Measurements from ENCODE around the gene GPI.

Gene GPI

DNA sequence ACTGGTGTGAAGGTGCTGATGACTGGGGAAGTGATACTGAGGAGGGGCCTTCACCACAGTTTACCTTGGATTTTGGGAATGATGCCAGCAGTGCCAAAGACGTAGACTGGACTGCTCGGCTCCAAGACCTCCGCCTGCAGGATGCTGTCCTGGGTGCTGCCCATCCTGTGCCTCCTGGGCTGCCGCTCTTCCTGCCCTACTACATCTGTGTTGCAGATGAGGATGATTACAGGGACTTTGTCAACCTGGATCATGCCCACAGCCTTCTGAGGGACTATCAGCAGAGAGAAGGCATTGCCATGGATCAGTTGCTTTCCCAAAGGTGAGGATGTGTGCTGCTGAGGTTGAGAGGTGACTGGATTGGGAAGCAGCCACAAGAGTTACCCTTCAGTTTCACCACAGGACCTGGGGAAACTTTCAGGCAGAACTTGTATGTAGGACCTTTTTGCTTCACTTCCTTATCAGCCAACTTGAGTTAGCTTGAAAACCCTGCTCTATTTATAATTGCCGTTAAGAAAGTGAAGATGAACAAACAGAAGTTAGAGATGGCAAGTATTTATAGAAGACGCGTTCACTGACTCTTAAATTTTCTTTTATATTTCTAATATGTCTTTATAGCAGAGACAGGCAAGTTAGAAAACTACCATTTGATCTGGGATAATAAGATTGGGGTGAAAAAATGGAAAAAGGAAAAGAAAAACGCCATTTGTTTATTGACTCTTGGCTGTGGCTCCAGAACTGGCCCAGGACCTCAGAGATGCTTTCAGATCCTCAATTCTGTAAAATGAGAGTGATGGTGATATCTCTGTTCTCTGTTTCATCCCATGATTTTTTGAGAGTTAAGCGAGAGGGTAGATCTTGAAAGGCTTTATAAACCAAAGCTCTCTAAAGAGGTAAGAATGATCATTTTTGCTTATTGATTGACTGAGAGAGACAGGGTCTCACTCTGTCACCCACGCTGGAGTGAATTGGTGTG lies 44.5 kb downstream of the GPI start:
- no peaks in the 10 kb centered on the region for H3K27me3 ChIP-seq (ENCODE audit: insufficient read depth, poor library complexity, severe bottlenecking)
- TF ChIP-seq, protein P1, sequence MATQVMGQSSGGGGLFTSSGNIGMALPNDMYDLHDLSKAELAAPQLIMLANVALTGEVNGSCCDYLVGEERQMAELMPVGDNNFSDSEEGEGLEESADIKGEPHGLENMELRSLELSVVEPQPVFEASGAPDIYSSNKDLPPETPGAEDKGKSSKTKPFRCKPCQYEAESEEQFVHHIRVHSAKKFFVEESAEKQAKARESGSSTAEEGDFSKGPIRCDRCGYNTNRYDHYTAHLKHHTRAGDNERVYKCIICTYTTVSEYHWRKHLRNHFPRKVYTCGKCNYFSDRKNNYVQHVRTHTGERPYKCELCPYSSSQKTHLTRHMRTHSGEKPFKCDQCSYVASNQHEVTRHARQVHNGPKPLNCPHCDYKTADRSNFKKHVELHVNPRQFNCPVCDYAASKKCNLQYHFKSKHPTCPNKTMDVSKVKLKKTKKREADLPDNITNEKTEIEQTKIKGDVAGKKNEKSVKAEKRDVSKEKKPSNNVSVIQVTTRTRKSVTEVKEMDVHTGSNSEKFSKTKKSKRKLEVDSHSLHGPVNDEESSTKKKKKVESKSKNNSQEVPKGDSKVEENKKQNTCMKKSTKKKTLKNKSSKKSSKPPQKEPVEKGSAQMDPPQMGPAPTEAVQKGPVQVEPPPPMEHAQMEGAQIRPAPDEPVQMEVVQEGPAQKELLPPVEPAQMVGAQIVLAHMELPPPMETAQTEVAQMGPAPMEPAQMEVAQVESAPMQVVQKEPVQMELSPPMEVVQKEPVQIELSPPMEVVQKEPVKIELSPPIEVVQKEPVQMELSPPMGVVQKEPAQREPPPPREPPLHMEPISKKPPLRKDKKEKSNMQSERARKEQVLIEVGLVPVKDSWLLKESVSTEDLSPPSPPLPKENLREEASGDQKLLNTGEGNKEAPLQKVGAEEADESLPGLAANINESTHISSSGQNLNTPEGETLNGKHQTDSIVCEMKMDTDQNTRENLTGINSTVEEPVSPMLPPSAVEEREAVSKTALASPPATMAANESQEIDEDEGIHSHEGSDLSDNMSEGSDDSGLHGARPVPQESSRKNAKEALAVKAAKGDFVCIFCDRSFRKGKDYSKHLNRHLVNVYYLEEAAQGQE (IDR thresholded peaks at IDR 0.05; ENCODE audit: insufficient replicate concordance, low read depth), result no peak
- TF ChIP-seq SPI1 (IDR thresholded peaks at IDR 0.05; ENCODE audit: borderline replicate concordance, low read depth) (no peak), POLR2AphosphoS5 (IDR thresholded peaks at IDR 0.05; ENCODE audit: low read depth) (no peak), GABPA (IDR thresholded peaks at IDR 0.05; ENCODE audit: low read depth) (no peak)
- TF ChIP-seq, protein P2, sequence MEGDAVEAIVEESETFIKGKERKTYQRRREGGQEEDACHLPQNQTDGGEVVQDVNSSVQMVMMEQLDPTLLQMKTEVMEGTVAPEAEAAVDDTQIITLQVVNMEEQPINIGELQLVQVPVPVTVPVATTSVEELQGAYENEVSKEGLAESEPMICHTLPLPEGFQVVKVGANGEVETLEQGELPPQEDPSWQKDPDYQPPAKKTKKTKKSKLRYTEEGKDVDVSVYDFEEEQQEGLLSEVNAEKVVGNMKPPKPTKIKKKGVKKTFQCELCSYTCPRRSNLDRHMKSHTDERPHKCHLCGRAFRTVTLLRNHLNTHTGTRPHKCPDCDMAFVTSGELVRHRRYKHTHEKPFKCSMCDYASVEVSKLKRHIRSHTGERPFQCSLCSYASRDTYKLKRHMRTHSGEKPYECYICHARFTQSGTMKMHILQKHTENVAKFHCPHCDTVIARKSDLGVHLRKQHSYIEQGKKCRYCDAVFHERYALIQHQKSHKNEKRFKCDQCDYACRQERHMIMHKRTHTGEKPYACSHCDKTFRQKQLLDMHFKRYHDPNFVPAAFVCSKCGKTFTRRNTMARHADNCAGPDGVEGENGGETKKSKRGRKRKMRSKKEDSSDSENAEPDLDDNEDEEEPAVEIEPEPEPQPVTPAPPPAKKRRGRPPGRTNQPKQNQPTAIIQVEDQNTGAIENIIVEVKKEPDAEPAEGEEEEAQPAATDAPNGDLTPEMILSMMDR (IDR thresholded peaks at IDR 0.05; ENCODE audit: insufficient read depth, low read length), result no peak
- H3K4me3 ChIP-seq (replicated peaks; ENCODE audit: insufficient read depth, low read length), result no peak overlapping the region
- DNase-seq (ENCODE audit: low read depth in 1 of 2, low spot score in 1 of 2), result no peak
- no peak overlapping the region for H3K27ac ChIP-seq (replicated peaks)

DNA sequence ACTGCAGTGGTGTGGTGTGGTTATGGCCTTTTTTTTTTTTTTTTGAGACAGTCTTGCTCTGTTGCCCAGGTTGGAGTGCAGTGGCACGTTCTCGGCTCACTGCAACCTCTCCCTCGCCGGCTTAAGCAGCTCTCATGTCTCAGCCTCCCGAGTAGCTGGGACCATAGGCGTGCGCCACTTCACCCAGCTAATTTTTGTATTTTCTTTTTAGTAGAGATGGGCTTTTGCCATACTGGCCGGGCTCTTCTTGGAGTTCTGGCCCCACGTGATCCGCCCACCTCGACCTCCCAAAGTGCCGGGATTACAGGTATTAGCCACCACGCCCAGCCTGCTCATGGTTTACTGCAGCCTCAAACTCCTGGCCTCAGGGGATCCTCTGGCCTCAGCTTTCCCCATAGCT lies 46.2 kb downstream of the GPI start:
- DNase-seq (ENCODE audit: low read depth in 1 of 2, low spot score in 1 of 2), result no peak
- H3K27ac ChIP-seq (replicated peaks), result no peak overlapping the region
- H3K27me3 ChIP-seq (ENCODE audit: insufficient read depth, poor library complexity, severe bottlenecking), result no peaks in the 10 kb centered on the region
- no peak for TF ChIP-seq GABPA (IDR thresholded peaks at IDR 0.05; ENCODE audit: low read depth)
- no peak for TF ChIP-seq POLR2AphosphoS5 (IDR thresholded peaks at IDR 0.05; ENCODE audit: low read depth)
- TF ChIP-seq, protein P1 (IDR thresholded peaks at IDR 0.05; ENCODE audit: insufficient replicate concordance, low read depth), result no peak
- TF ChIP-seq, protein P2 (IDR thresholded peaks at IDR 0.05; ENCODE audit: insufficient read depth, low read length), result no peak
- TF ChIP-seq SPI1 (IDR thresholded peaks at IDR 0.05; ENCODE audit: borderline replicate concordance, low read depth), result no peak
- H3K4me3 ChIP-seq (replicated peaks; ENCODE audit: insufficient read depth, low read length), result no peak overlapping the region

DNA sequence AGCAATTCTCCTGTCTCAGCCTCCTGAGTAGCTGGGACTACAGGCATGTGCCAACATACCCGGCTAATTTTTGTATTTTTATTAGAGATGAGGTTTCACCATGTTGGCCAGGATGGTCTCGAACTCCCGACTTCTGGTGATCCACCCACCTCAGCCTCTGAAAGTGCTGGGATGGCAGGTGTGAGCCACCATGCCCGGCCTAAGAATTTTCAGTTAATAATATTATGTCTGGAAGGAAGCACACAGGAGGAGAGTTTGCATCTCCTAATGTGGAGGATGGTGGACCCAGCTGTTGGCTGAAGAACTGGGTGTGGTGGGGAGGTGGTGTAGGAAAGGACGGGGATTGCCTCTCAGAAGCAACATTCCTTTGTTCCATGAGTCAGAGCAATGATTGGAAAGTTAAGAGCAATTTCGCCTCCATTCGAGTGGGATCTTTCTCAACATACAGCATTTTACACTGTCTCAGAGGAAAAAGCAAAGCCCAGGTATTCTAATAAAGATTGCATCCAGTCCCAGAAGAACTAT lies 51.1 kb downstream of the GPI start:
- Histone ChIP-seq H3K27me3 (ENCODE audit: insufficient read depth, poor library complexity, severe bottlenecking) (no peaks in the 10 kb centered on the region), H3K4me3 (replicated peaks; ENCODE audit: insufficient read depth, low read length) (no peak overlapping the region), H3K27ac (replicated peaks) (no peak overlapping the region)
- DNase-seq (ENCODE audit: low read depth in 1 of 2, low spot score in 1 of 2), result no peak
- TF ChIP-seq, protein P1 (IDR thresholded peaks at IDR 0.05; ENCODE audit: insufficient replicate concordance, low read depth), result no peak
- TF ChIP-seq POLR2AphosphoS5 (IDR thresholded peaks at IDR 0.05; ENCODE audit: low read depth) (no peak), GABPA (IDR thresholded peaks at IDR 0.05; ENCODE audit: low read depth) (no peak), SPI1 (IDR thresholded peaks at IDR 0.05; ENCODE audit: borderline replicate concordance, low read depth) (no peak)
